ENCODE data around the gene TOMM20. TPM values are rescaled to one million over a fixed set of nuclear protein-coding genes. Genes with fewer than 3 reads are reported as not detected.
"Not testable (repeated sequence)": the region's sequence is repeated elsewhere in the genome, so short reads cannot be mapped to it uniquely, and the experiment has no call there.

Gene TOMM20
- total RNA-seq, 1 experiment from 2014 or later, result 72.6 TPM

GRCh38 chr1:235087906-235088305, 40.7 kb downstream of the TOMM20 start:
- intact Hi-C loops (cut with micrococcal nuclease; ENCODE audit: unreplicated experiment), result no loop called here
- no peaks in the 10 kb centered on the region for H3K9me3 ChIP-seq (ENCODE audit: low read depth, low read length, poor library complexity, severe bottlenecking)
- no peak overlapping the region for H3K4me3 ChIP-seq (ENCODE audit: low read depth, low read length, poor library complexity, severe bottlenecking)
- ChIA-PET CTCF (no interaction called here), POLR2A (ENCODE audit: low non-redundant PET) (no interaction called here)
- TF ChIP-seq EZH2 (IDR thresholded peaks at IDR 0.05; ENCODE audit: borderline replicate concordance, low read depth, low read length, poor library complexity, severe bottlenecking), result no peak
- TF ChIP-seq, protein P1, sequence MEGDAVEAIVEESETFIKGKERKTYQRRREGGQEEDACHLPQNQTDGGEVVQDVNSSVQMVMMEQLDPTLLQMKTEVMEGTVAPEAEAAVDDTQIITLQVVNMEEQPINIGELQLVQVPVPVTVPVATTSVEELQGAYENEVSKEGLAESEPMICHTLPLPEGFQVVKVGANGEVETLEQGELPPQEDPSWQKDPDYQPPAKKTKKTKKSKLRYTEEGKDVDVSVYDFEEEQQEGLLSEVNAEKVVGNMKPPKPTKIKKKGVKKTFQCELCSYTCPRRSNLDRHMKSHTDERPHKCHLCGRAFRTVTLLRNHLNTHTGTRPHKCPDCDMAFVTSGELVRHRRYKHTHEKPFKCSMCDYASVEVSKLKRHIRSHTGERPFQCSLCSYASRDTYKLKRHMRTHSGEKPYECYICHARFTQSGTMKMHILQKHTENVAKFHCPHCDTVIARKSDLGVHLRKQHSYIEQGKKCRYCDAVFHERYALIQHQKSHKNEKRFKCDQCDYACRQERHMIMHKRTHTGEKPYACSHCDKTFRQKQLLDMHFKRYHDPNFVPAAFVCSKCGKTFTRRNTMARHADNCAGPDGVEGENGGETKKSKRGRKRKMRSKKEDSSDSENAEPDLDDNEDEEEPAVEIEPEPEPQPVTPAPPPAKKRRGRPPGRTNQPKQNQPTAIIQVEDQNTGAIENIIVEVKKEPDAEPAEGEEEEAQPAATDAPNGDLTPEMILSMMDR (conservative IDR thresholded peaks at IDR 0.05; ENCODE audit: low read depth, low read length), result no peak
- no peak overlapping the region for H3K27ac ChIP-seq (ENCODE audit: low read depth, low read length, poor library complexity, severe bottlenecking)
- no peaks in the 10 kb centered on the region for H3K4me1 ChIP-seq (ENCODE audit: insufficient read depth, low read length, poor library complexity, severe bottlenecking)
- no peak for DNase-seq (ENCODE audit: low spot score)
- no peaks in the 10 kb centered on the region for H3K36me3 ChIP-seq (ENCODE audit: insufficient read depth, low read length, poor library complexity, severe bottlenecking)
- no TSS peak for BruUV-seq (replicated peaks)
- H3K27me3 ChIP-seq (replicated peaks; ENCODE audit: insufficient read depth, low read depth, low read length, poor library complexity), result no peaks in the 10 kb centered on the region

DNA sequence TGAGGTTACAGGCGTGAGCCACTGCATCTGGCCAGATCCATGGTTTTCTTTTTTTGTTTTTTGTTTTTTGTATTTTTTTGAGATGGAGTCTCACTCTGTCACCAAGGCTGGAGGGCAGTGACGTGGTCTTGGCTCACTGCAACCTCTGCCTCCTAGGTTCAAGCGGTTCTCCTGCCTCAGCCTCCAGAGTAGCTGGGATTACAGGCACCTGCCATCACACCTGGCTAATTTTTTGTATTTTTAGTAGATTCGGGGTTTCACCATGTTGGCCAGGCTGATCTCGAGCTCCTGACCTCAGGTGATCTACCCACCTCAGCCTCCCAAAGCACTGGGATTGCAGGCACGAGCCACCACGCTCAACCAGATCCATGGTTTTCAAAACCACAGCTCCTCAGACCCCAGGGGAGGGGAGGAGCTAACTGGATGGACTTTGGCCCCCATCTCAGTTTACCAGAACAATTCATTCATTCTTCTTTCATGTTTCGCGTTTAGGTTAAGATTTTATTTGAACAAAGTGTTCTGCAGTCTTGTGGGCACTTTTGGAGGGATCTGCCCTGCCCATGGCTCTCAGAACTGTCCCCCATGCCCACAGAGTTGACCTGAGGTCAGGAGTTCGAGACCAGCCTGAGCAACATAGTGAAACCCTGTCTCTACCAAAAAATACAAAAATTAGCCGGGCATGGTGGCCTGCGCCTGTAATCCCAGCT, 43.1 kb downstream of the TOMM20 start:
- BruUV-seq (replicated peaks); CTCF ChIA-PET; POLR2A ChIA-PET (ENCODE audit: low non-redundant PET): not testable (repeated sequence)

DNA sequence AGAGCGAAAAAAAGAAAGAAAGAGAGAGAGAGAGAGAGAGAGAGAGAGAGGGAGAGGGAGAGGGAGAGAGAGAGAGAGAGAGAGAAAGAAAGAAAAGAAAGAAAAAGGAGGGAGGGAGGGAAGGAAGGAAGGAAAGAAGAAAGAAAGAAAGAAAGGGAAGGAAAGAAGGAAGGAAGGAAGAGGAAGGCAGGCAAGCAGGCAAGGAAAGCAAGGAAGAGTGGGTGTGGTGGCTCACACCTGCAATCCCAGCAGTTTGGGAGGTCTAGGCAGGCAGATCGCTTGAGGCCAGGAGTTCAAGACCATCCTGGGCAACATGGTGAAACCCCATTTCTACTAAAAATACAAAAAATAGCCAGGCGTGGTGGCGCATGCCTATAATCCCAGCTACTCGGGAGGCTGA, 47.8 kb downstream of the TOMM20 start:
- H3K36me3 ChIP-seq (ENCODE audit: insufficient read depth, low read length, poor library complexity, severe bottlenecking); POLR2A ChIA-PET (ENCODE audit: low non-redundant PET); CTCF ChIA-PET; H3K4me1 ChIP-seq (ENCODE audit: insufficient read depth, low read length, poor library complexity, severe bottlenecking); DNase-seq (ENCODE audit: low spot score); H3K27me3 ChIP-seq (replicated peaks; ENCODE audit: insufficient read depth, low read depth, low read length, poor library complexity); H3K9me3 ChIP-seq (ENCODE audit: low read depth, low read length, poor library complexity, severe bottlenecking); BruUV-seq (replicated peaks); H3K4me3 ChIP-seq (ENCODE audit: low read depth, low read length, poor library complexity, severe bottlenecking); H3K27ac ChIP-seq (ENCODE audit: low read depth, low read length, poor library complexity, severe bottlenecking): not testable (repeated sequence)
- intact Hi-C loops (cut with micrococcal nuclease; ENCODE audit: unreplicated experiment), result loop anchor here (5.0 kb wide), 1 partner anchor 478 kb away; no protein-coding TSS in a partner anchor

More for the DNA sequence above, 43.1 kb downstream of the TOMM20 start:
- H3K4me3 ChIP-seq (ENCODE audit: low read depth, low read length, poor library complexity, severe bottlenecking); intact Hi-C loops (cut with micrococcal nuclease; ENCODE audit: unreplicated experiment); H3K36me3 ChIP-seq (ENCODE audit: insufficient read depth, low read length, poor library complexity, severe bottlenecking); H3K27ac ChIP-seq (ENCODE audit: low read depth, low read length, poor library complexity, severe bottlenecking); H3K4me1 ChIP-seq (ENCODE audit: insufficient read depth, low read length, poor library complexity, severe bottlenecking); H3K9me3 ChIP-seq (ENCODE audit: low read depth, low read length, poor library complexity, severe bottlenecking); DNase-seq (ENCODE audit: low spot score); H3K27me3 ChIP-seq (replicated peaks; ENCODE audit: insufficient read depth, low read depth, low read length, poor library complexity): not testable (repeated sequence)

DNA sequence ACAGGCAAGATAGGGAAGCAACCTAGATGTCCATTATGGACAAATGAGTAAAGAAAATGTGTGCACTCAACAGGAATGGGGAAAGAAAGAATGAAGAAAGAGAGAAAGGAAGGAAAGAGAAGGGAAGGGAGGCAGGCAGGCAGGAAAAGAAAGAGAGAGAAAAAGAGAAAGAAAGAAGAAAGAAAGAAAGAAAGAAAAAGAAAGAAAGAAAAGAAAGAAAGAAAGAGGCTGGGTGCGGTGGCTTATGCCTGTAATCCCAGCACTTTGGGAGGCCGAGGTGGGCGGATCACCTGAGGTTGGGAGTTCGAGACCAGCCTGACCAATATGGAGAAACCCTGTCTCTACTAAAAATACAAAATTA, 48.4 kb downstream of the TOMM20 start:
- H3K27ac ChIP-seq (ENCODE audit: low read depth, low read length, poor library complexity, severe bottlenecking); H3K4me3 ChIP-seq (ENCODE audit: low read depth, low read length, poor library complexity, severe bottlenecking); H3K36me3 ChIP-seq (ENCODE audit: insufficient read depth, low read length, poor library complexity, severe bottlenecking); H3K4me1 ChIP-seq (ENCODE audit: insufficient read depth, low read length, poor library complexity, severe bottlenecking); H3K9me3 ChIP-seq (ENCODE audit: low read depth, low read length, poor library complexity, severe bottlenecking); H3K27me3 ChIP-seq (replicated peaks; ENCODE audit: insufficient read depth, low read depth, low read length, poor library complexity); POLR2A ChIA-PET (ENCODE audit: low non-redundant PET); DNase-seq (ENCODE audit: low spot score); BruUV-seq (replicated peaks); CTCF ChIA-PET: not testable (repeated sequence)
- intact Hi-C loops (cut with micrococcal nuclease; ENCODE audit: unreplicated experiment), result loop anchor here (5.0 kb wide), 1 partner anchor 478 kb away; no protein-coding TSS in a partner anchor

Measured in A673 (cell line).